NCI-H2196 treated with DMSO at 0.1 percent for 48 hours (cell line): ENCODE results near the gene PDS5B.
A peak's percentile ranks its signal among the peaks of the same experiment; 100 is the strongest.
"Not testable (repeated sequence)": the region's sequence is repeated elsewhere in the genome, so short reads cannot be mapped to it uniquely, and the experiment has no call there.

Source experiments
- DNase-seq: peaks from one replicate; lab custom pipeline; 2025; ENCODE audit not compliant: unreplicated experiment; lab: John Stamatoyannopoulos, UW

Gene PDS5B, protein sequence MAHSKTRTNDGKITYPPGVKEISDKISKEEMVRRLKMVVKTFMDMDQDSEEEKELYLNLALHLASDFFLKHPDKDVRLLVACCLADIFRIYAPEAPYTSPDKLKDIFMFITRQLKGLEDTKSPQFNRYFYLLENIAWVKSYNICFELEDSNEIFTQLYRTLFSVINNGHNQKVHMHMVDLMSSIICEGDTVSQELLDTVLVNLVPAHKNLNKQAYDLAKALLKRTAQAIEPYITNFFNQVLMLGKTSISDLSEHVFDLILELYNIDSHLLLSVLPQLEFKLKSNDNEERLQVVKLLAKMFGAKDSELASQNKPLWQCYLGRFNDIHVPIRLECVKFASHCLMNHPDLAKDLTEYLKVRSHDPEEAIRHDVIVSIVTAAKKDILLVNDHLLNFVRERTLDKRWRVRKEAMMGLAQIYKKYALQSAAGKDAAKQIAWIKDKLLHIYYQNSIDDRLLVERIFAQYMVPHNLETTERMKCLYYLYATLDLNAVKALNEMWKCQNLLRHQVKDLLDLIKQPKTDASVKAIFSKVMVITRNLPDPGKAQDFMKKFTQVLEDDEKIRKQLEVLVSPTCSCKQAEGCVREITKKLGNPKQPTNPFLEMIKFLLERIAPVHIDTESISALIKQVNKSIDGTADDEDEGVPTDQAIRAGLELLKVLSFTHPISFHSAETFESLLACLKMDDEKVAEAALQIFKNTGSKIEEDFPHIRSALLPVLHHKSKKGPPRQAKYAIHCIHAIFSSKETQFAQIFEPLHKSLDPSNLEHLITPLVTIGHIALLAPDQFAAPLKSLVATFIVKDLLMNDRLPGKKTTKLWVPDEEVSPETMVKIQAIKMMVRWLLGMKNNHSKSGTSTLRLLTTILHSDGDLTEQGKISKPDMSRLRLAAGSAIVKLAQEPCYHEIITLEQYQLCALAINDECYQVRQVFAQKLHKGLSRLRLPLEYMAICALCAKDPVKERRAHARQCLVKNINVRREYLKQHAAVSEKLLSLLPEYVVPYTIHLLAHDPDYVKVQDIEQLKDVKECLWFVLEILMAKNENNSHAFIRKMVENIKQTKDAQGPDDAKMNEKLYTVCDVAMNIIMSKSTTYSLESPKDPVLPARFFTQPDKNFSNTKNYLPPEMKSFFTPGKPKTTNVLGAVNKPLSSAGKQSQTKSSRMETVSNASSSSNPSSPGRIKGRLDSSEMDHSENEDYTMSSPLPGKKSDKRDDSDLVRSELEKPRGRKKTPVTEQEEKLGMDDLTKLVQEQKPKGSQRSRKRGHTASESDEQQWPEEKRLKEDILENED (N-terminal part only)

GRCh38 chr13:32586080-32586900, at the start of gene PDS5B:
TSS of gene PDS5B (plus strand) at chr13:32586452. CDS start at chr13:32648773, 62,321 bp downstream.
- DNase-seq = peak; percentile 49

DNA sequence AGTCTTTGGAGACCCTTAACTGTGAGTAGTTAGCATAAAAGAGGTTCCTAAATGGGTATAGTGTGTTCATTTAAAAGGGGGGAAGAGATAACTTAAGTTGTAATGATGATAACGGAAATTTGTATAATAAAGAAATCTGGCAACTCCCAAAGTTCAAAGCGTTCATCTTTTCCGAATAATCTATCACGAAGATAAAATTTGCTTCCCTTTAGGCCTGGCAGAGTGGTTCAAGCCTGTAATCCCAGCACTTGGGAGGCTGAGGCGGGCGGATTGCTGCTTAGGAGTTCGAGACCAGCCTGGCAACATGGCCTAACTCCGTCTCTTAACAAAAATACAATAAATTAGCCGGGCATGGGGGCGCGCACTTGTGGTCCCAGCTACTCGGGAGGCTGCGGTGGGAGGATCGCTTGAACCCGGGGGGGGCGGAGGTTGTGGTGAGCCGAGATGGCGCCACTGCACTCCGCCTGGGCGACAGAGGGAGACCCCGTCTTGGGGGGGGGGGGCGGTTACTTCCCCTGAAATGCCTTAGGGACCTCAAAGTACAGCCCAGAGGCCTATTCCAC, 48.6 kb upstream of the PDS5B start:
- no peak for DNase-seq

- DNase-seq = no peak
Observed at GRCh38 chr13:32538143-32538620, 48.1 kb upstream of the PDS5B start.

GRCh38 chr13:32538621-32539246, 47.5 kb upstream of the PDS5B start, which contains the start of gene N4BP2L2:
TSS of gene N4BP2L2 (minus strand) at chr13:32538795. CDS start at chr13:32537027, 1,768 bp downstream.
- peak; percentile 64 for DNase-seq

DNA sequence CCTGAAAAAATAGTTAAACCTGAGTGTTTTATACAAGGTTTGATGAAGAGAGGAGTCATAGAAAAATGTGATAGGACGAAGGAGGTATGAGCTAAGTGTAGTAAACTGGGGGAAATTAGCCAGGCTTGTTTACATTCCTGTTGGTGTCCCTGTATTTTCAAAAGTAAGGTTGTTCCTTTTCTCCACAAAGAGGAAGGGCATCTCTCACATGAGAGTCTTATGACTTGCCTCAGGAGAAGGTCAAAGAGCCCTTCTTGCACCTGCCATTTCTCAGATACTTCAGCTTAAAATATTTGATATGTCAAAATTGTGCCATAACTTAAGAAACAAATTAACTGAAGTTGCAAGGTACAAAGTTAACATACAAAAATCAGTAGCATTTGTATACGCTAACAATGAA, 44.0 kb upstream of the PDS5B start:
- DNase-seq = no peak

DNA sequence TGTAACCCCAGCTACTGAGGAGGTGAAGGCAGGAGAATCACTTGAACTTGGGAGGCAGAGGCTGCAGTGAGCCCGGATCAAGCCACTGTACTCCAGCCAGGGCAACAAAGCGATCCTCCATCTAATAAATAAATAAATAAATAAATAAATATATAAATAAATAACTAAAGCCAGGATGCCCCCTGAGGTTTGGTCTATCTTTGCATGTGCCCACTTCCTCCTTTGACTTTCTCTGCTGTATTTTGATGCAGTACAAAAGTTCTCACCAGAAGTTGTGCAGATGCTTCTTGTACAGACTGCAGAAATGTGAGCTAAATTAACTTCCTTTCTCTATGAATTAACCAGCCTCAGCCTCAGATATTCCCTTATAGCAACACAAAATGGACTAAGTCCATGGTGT, 41.2 kb upstream of the PDS5B start:
- no peak for DNase-seq

- DNase-seq = no peak
Observed at GRCh38 chr13:32548837-32549236, 37.4 kb upstream of the PDS5B start.

DNA sequence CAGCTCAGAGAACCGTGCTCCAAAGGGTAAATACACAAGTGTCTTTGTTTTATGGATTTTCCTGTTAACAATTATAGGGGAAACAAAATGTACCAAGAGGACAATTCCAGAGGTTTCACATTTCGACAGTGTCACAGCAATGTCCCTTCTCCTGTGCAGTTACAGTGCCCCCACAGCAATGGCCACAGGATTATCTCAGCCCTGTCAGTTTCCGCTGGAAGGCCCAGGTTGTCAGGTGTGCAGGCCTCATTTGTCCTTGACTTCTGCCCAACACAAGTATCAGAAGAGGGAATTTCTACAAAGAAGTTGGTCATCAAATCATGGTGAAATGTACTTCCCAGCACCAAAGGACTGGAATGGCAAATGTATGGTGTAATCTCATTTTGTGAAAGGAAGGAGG, 36.5 kb upstream of the PDS5B start:
- no peak for DNase-seq

- DNase-seq = no peak
Observed at GRCh38 chr13:32553720-32554119, 32.5 kb upstream of the PDS5B start.

GRCh38 chr13:32555613-32556012, 30.6 kb upstream of the PDS5B start:
- no peak for DNase-seq

- DNase-seq = not testable (repeated sequence)
Observed at GRCh38 chr13:32560842-32561241, 25.4 kb upstream of the PDS5B start.

DNA sequence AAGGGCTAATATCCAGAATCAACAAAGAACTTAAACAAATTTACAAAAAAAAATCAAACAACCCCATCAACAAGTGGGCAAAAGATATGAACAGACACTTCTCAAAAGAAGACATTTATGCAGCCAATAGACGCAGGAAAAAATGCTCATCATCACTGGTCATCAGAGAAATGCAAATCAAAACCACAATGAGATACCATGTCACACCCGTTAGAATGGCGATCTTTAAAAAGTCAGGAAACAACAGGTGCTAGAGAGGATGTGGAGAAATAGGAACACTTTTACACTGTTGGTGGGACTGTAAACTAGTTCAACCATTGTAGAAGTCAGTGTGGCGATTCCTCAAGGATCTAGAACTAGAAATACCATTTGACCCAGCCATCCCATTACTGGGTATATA, 10.6 kb upstream of the PDS5B start:
- DNase-seq = not testable (repeated sequence)

GRCh38 chr13:32577032-32577431, 9.2 kb upstream of the PDS5B start:
- no peak for DNase-seq

DNA sequence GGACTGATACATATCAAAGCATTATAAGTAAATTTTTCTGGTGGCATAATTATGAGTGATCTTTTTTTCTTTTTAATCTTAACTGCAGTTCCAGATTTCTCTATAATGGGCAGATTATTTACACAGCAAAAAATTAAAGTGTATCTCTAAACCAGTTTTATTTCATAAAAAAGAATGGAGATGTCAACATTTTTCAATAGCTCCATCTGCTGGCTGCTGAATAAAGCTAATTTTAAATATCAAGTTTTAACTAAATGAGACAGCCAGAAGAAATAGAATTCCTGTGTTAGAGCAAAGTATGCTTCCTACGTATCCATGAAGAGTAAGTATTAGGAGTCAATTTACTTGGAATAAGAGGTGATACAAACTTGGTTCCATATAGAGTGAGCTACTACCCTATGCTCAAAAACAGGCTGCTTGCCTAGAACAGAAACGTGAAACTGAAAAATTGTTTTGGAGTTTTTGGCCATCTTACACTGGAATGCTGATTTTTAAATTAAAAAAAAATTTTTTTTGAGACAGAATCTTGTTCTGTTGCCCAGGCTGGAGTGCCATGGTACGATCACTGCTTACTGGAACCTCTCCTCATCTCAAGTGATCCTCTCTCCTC, 5.0 kb upstream of the PDS5B start:
- no peak for DNase-seq

DNA sequence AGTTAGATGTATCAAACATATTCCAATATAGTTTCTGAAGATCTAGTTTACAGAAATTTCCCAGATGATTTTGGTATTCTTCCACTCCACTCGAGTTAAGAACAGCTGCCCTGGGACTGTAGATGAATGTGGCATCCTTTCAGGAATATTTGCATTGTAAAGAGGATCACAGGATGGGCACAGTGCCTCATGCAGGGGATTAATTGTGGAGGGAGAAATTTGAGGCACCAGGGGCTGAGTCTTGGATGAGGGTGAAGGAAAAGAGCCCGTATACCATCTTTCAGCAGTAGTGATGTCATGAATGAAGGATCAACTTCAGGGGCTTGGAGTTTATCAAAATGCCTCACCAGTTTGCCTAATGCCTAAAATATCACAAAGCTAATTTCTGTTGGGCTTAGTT, 4.0 kb upstream of the PDS5B start:
- no peak for DNase-seq

DNA sequence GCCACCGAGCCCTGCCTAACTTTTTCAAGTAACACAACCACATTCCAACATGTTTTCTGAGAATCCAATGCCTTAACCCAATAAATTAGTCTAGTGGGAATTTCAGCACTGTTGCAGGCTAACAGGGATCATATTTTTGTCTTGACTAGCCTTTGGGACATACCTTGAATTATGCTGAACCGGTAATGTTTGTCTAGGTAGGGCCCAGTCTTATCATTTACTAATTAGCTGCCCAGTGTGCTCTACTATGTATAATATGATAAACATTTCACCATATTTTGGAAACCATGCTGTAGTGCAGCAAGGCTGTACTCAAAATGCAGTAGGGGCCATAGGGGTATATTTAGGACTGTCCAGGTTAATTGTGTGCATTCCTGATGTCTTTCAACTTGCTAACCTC, 3.3 kb upstream of the PDS5B start:
- DNase-seq = no peak

DNA sequence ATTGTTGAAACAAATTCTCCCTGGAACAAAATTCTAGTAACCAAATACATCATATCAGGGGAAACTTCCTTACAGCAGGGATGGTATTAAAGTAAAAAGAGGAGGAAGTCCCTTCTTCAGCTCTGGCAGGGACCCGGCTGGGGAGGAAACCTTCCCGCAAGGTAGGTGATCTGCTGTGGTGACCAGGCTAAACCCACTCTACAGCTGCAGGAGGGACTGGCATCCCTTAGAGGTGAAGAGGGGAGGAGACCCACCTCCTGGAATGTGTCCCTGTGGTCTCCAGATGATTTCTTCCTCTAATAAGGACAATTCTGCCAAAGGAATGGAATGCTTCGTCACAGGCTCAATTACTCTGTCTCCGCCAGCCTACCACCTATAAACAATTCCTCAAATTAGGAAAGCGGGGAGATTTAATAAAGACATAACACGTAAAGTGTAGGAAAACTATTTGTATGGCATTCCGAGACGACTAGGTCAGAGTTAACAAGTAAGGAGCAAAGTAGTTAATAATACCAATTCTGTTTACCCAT, 637 bp upstream of the PDS5B start:
- no peak for DNase-seq

DNA sequence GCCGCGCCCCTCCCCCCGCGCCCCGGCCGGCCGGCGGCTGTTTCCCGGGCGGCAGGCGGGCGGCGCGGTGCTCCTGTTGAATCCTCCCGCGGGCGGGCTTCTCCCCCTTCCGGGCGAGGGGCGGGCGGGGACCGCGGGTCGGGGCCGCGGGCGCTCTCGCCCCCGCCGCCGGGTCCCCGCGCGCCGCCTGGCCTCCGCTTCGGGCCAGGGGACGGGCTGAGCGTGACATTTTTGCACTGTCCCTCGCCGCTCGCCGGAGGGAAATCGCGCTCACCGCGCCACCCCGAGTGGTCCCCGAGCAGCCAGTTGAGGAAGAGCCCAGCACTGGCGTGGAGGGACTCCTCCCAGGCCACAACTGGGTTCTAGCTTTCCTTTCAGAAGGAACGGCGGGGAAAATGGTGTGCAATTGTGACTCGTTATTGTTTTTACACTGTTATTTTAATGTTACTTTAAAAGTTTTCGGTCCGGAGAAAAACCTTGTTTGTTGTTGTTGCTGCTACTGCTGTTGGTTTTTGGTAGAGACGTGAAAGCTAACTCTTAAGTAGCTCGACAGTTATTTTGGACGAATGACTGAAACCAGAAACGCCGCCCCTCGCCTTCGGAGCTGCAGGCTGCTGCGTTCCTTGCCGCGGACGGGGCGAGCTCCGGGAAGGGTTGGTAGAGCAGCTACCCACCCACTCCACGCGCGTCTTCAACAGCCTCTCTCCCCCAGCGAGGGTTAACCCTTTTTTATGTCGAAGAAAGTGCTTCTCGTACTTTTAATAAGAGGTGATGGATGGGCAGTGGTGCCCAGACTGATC, 959 bp downstream of the PDS5B start:
- no peak for DNase-seq
